ENCODE measurements around the gene CAPN3.

Gene CAPN3

GRCh38 chr15:42395838-42396237, 36.5 kb downstream of the CAPN3 start:
- no peak for DNase-seq (ENCODE audit: low spot score)

GRCh38 chr15:42401544-42402454, 42.5 kb downstream of the CAPN3 start:
- DNase-seq (ENCODE audit: low spot score), result peak; percentile 15

- DNase-seq (ENCODE audit: low spot score), result no peak
These were observed 43.3 kb downstream of the CAPN3 start for GRCh38 chr15:42402455-42403205.

- no peak for DNase-seq (ENCODE audit: low spot score)
These were observed 44.1 kb downstream of the CAPN3 start for GRCh38 chr15:42403389-42403788.

GRCh38 chr15:42404461-42405235, 45.3 kb downstream of the CAPN3 start:
- DNase-seq (ENCODE audit: low spot score), result no peak

- no peak for DNase-seq (ENCODE audit: low spot score)
These were observed 46.7 kb downstream of the CAPN3 start for GRCh38 chr15:42405863-42406482.

GRCh38 chr15:42408178-42408577, 48.9 kb downstream of the CAPN3 start:
- DNase-seq (ENCODE audit: low spot score), result no peak

GRCh38 chr15:42409011-42409410, 49.7 kb downstream of the CAPN3 start:
- no peak for DNase-seq (ENCODE audit: low spot score)

GRCh38 chr15:42411884-42412283, 52.6 kb downstream of the CAPN3 start:
- no peak for DNase-seq (ENCODE audit: low spot score)

- DNase-seq (ENCODE audit: low spot score), result no peak
These were observed 54.6 kb downstream of the CAPN3 start for GRCh38 chr15:42413920-42414319.

GRCh38 chr15:42419369-42419768, 60.1 kb downstream of the CAPN3 start:
- DNase-seq (ENCODE audit: low spot score), result no peak

- no peak for DNase-seq (ENCODE audit: low spot score)
These were observed 62.1 kb downstream of the CAPN3 start for GRCh38 chr15:42421376-42421775.

GRCh38 chr15:42427429-42428223, 68.3 kb downstream of the CAPN3 start:
- DNase-seq (ENCODE audit: low spot score), result no peak

GRCh38 chr15:42444415-42445063, 85.2 kb downstream of the CAPN3 start:
- no peak for DNase-seq (ENCODE audit: low spot score)

- no peak for DNase-seq (ENCODE audit: low spot score)
These were observed 86.2 kb downstream of the CAPN3 start for GRCh38 chr15:42445551-42445950.

GRCh38 chr15:42447599-42447998, 88.3 kb downstream of the CAPN3 start:
- no peak for DNase-seq (ENCODE audit: low spot score)

GRCh38 chr15:42448281-42448680, 89.0 kb downstream of the CAPN3 start:
- no peak for DNase-seq (ENCODE audit: low spot score)

- DNase-seq (ENCODE audit: low spot score), result no peak
These were observed 90.6 kb downstream of the CAPN3 start for GRCh38 chr15:42449770-42450424.

- no peak for DNase-seq (ENCODE audit: low spot score)
These were observed 91.1 kb downstream of the CAPN3 start for GRCh38 chr15:42450425-42450790.

- no peak for DNase-seq (ENCODE audit: low spot score)
These were observed 94.5 kb downstream of the CAPN3 start for GRCh38 chr15:42453826-42454225.

Measured in CD4-positive, alpha-beta T cell treated with Interleukin-2 at 100 ng/mL for 4 hours (primary cell).